IMR-90 (cell line): ENCODE measurements around the gene TENM3. TPM values are rescaled to one million over a fixed set of nuclear protein-coding genes. Genes with fewer than 3 reads are reported as not detected.

Source experiments
- ATAC-seq: fragments of 200-7000 bp; cut with Tn5 transposase; 2 replicates; pipeline ENCODE4 v1.9.1; 2020; ENCODE audit warnings: low read depth, mild to moderate bottlenecking, moderate library complexity
- BruUV-seq: library from RNA; stranded (reverse); fragments of 400-500 nt; replicated peaks from 2 replicates; lab custom pipeline; 2021; lab: Mats Ljungman, UMichigan
- CTCF ChIA-PET: fragments of 300-600 bp; formaldehyde crosslinking; extraction: SDS; loops from one replicate; lab custom pipeline; 2021; ENCODE audit warnings: antibody characterized with exemption; lab: Yijun Ruan, JAX
- POLR2A ChIA-PET: fragments of 300-600 bp; sonication (Branson Sonifier 250); formaldehyde crosslinking; loops from one replicate; lab custom pipeline; 2022; ENCODE audit warnings: antibody characterized with exemption; ENCODE audit not compliant: unreplicated experiment; lab: Charles Lee
- DNase-seq: peaks from one replicate; pipeline ENCODE4 v3.0.0; 2013
- H2AFZ ChIP-seq: replicated peaks from 2 replicates; pipeline ENCODE3; 2013; ENCODE audit warnings: low read length, mild to moderate bottlenecking; ENCODE audit not compliant: poor library complexity
- H2AK5ac ChIP-seq: 2 replicates; pipeline ENCODE4 v1.6.1; 2013; ENCODE audit warnings: low read depth, low read length, inconsistent platforms
- H2AK9ac ChIP-seq: replicated peaks from 2 replicates; pipeline ENCODE3; 2013; ENCODE audit warnings: mild to moderate bottlenecking, low read depth, low read length, moderate library complexity; ENCODE audit not compliant: poor library complexity
- H2BK120ac ChIP-seq: 2 replicates; pipeline ENCODE4 v1.6.1; 2013; ENCODE audit warnings: low read depth, low read length, inconsistent platforms
- H2BK15ac ChIP-seq: 3 replicates; pipeline ENCODE4 v1.6.1; 2013; ENCODE audit warnings: low read depth, low read length, inconsistent platforms
- H2BK20ac ChIP-seq: 2 replicates; pipeline ENCODE4 v1.6.1; 2013; ENCODE audit warnings: low read depth, mild to moderate bottlenecking, inconsistent platforms, low read length, moderate library complexity
- H2BK5ac ChIP-seq: 2 replicates; pipeline ENCODE4 v1.6.1; 2013; ENCODE audit warnings: mild to moderate bottlenecking, low read depth, low read length, inconsistent platforms; ENCODE audit not compliant: poor library complexity, severe bottlenecking
- H3K14ac ChIP-seq: replicated peaks from 2 replicates; pipeline ENCODE4 v1.6.1; 2013; ENCODE audit warnings: low read depth, low read length, inconsistent platforms
- H3K18ac ChIP-seq: 2 replicates; pipeline ENCODE4 v1.6.1; 2013; ENCODE audit warnings: low read depth, low read length, control low read depth
- H3K23ac ChIP-seq: 2 replicates; pipeline ENCODE4 v1.6.1; 2013; ENCODE audit warnings: low read depth, low read length, inconsistent platforms
- H3K27ac ChIP-seq: 2 replicates; pipeline ENCODE4 v1.5.1; 2013; ENCODE audit warnings: mild to moderate bottlenecking, control low read depth, low read length; ENCODE audit not compliant: insufficient read depth
- H3K27me3 ChIP-seq: 2 replicates; pipeline ENCODE4 v1.6.1; 2013; ENCODE audit warnings: low read length; ENCODE audit not compliant: control insufficient read depth, insufficient read depth
- H3K36me3 ChIP-seq: 2 replicates; pipeline ENCODE4 v1.6.1; 2013; ENCODE audit warnings: low read length, mixed read lengths; ENCODE audit not compliant: control insufficient read depth, insufficient read depth
- H3K4ac ChIP-seq: 2 replicates; pipeline ENCODE4 v1.6.1; 2013; ENCODE audit warnings: low read depth, low read length, inconsistent platforms
- H3K4me1 ChIP-seq: 2 replicates; pipeline ENCODE4 v1.6.1; 2013; ENCODE audit warnings: low read length, mixed read lengths; ENCODE audit not compliant: control insufficient read depth, insufficient read depth
- H3K4me2 ChIP-seq: 2 replicates; pipeline ENCODE4 v1.6.1; 2013; ENCODE audit warnings: low read depth, mild to moderate bottlenecking, control low read depth, low read length, moderate library complexity
- H3K4me3 ChIP-seq: 2 replicates; pipeline ENCODE4 v1.5.1; 2013; ENCODE audit warnings: low read depth, mild to moderate bottlenecking, control low read depth, low read length, moderate library complexity; ENCODE audit not compliant: insufficient read depth
- H3K56ac ChIP-seq: 2 replicates; pipeline ENCODE4 v1.6.1; 2013; ENCODE audit warnings: low read length, inconsistent platforms; ENCODE audit not compliant: insufficient read depth; ENCODE audit errors: extremely low read depth
- H3K79me1 ChIP-seq, 2 experiments: 2 replicates each; pipeline ENCODE4 v1.6.1; 2013; ENCODE audit warnings: low read length in 2 of 2, inconsistent platforms in 1 of 2, low read depth in 1 of 2
- H3K9ac ChIP-seq: 2 replicates; pipeline ENCODE4 v1.6.1; 2013; ENCODE audit warnings: low read depth, low read length, control low read depth
- H3K9me1 ChIP-seq: 2 replicates; pipeline ENCODE4 v1.6.1; 2013; ENCODE audit warnings: low read length, inconsistent platforms; ENCODE audit not compliant: insufficient read depth
- H3K9me3 ChIP-seq: 2 replicates; pipeline ENCODE4 v1.6.1; 2013; ENCODE audit warnings: low read length; ENCODE audit not compliant: control insufficient read depth, insufficient read depth
- H4K20me1 ChIP-seq: 2 replicates; pipeline ENCODE4 v1.6.1; 2013; ENCODE audit warnings: low read length, inconsistent platforms; ENCODE audit not compliant: insufficient read depth
- H4K5ac ChIP-seq: 2 replicates; pipeline ENCODE4 v1.6.1; 2013; ENCODE audit warnings: mild to moderate bottlenecking, low read depth, low read length, control low read depth
- H4K8ac ChIP-seq, 2 experiments: 2 replicates each; pipeline ENCODE4 v1.6.1; 2013; ENCODE audit warnings: low read depth in 2 of 2, low read length in 2 of 2, control low read depth in 1 of 2, inconsistent platforms in 1 of 2
- H4K91ac ChIP-seq: 2 replicates; pipeline ENCODE4 v1.6.1; 2013; ENCODE audit warnings: low read depth, low read length, inconsistent platforms; ENCODE audit not compliant: insufficient read depth
- FOS ChIP-seq: fragments of 150-350 bp; IDR thresholded peaks from 2 replicates; pipeline ENCODE4 v1.6.1; 2016; ENCODE audit warnings: low read depth, low read length
- WGBS, 2 experiments: methylation state at CpG; one replicate each; pipeline versions ENCODE4 v1.1.5 to v1.1.7; 2013; ENCODE audit warnings: missing lambda C conversion rate in 2 of 2; ENCODE audit not compliant: insufficient read length in 1 of 2; ENCODE audit errors: extremely low coverage in 2 of 2; 5-methylcytosine and 5-hydroxymethylcytosine counted together
- dilution Hi-C: fragments of 300-500 bp; cut with HindIII; formaldehyde crosslinking; loops from one replicate; pipeline ENCODE4 v1.14.3; 2018; ENCODE audit warnings: low sequenced_read_pairs; ENCODE audit not compliant: unreplicated experiment
- in situ Hi-C: fragments of 300-500 bp; cut with MboI; formaldehyde crosslinking; loops from 3 replicates; pipeline ENCODE4 v1.14.3; 2019; ENCODE audit warnings: low sequenced_read_pairs, inconsistent platforms, mixed read lengths
- intact Hi-C: fragments of 100-400 bp; cut with micrococcal nuclease; formaldehyde crosslinking; loops from 2 replicates; pipeline ENCODE4 v1.10.0; 2022
- polyA plus RNA-seq, 3 experiments: library from polyadenylated mRNA; depleted of rRNA; stranded (reverse); fragments of >200 nt; gene quantifications; 2 replicates each; pipeline ENCODE4 v1.2.3, GENCODE V29; 2012; ENCODE audit warnings: low replicate concordance in 1 of 3
- total RNA-seq: library from RNA; depleted of rRNA; stranded (reverse); fragments of >200 nt; gene quantifications from 2 replicates; pipeline ENCODE4 v1.2.3, GENCODE V29; 2012
- TF ChIP-seq, protein P1 (sequence below): fragments of 150-350 bp; IDR thresholded peaks from 2 replicates; pipeline ENCODE4 v1.6.1; 2016; ENCODE audit warnings: low read depth, mild to moderate bottlenecking, low read length, moderate library complexity, borderline replicate concordance
- TF ChIP-seq, protein P2 (sequence below): fragments of 150-350 bp; IDR thresholded peaks from 2 replicates; pipeline ENCODE4 v1.6.1; 2017; ENCODE audit warnings: mild to moderate bottlenecking, antibody characterized with exemption, low read length, low read depth

TENM3 gene
- total and polyA plus RNA-seq, 2 of the 4 experiments (the other 2 are of a cell fraction), result 29.9 to 173 TPM

DNA sequence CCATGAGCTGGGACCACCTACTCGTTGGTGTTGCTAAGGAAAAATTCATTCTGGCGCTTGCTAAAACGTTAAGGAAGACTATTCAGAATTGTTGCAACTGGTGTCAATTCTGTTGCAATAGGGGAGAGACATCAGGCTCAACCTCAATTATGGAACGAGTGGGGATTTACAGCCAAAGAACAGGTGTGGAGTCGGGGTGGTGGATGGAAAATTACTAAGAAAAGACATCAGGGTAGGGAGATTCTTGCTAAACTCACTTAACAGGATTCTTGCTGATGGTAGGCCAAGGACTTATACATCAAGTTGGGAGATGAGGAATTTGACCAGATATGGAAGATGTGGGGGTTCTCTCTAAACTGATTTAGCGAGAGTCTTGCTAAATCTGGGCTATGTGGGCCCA, 139.7 kb downstream of the TENM3 start:
- dilution Hi-C loops, result no loop called here
- H3K79me1 ChIP-seq, result no peaks in the 10 kb centered on the region
- CTCF ChIA-PET, result no interaction called here

More for the DNA sequence above, 139.7 kb downstream of the TENM3 start:
- no peak overlapping the region for H3K27ac ChIP-seq
- TF ChIP-seq, protein P1, sequence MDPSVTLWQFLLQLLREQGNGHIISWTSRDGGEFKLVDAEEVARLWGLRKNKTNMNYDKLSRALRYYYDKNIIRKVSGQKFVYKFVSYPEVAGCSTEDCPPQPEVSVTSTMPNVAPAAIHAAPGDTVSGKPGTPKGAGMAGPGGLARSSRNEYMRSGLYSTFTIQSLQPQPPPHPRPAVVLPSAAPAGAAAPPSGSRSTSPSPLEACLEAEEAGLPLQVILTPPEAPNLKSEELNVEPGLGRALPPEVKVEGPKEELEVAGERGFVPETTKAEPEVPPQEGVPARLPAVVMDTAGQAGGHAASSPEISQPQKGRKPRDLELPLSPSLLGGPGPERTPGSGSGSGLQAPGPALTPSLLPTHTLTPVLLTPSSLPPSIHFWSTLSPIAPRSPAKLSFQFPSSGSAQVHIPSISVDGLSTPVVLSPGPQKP, result no peak
- TF ChIP-seq FOS, result no peak
- TF ChIP-seq, protein P2, sequence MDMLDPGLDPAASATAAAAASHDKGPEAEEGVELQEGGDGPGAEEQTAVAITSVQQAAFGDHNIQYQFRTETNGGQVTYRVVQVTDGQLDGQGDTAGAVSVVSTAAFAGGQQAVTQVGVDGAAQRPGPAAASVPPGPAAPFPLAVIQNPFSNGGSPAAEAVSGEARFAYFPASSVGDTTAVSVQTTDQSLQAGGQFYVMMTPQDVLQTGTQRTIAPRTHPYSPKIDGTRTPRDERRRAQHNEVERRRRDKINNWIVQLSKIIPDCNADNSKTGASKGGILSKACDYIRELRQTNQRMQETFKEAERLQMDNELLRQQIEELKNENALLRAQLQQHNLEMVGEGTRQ, result no peak
- H3K14ac ChIP-seq, result no peak overlapping the region
- no peaks in the 10 kb centered on the region; the same call in 1 of the 2 replicates for H3K4me1 ChIP-seq
- whole genome bisulfite sequencing, 2 experiments, result no CpG with 5 or more reads among the region's 6 CpGs
- no peaks in the 10 kb centered on the region; the same call in 1 of the 2 replicates for H3K9me1 ChIP-seq
- H3K4ac ChIP-seq, result no peak overlapping the region
- H3K9me3 ChIP-seq, result no peaks in the 10 kb centered on the region
- no peak overlapping the region for H2AK9ac ChIP-seq
- no peak overlapping the region for H2BK15ac ChIP-seq
- no peak overlapping the region for H3K9ac ChIP-seq
- H3K18ac ChIP-seq, result no peak overlapping the region
- no peak overlapping the region for H3K4me2 ChIP-seq
- H2AK5ac ChIP-seq, result no peak overlapping the region
- DNase-seq, result no peak
- no peak overlapping the region for H2BK120ac ChIP-seq
- H2BK5ac ChIP-seq, result no peak overlapping the region
- H2BK20ac ChIP-seq, result no peak overlapping the region
- H3K56ac ChIP-seq, result no peak overlapping the region
- no peaks in the 10 kb centered on the region for H3K27me3 ChIP-seq
- H4K8ac ChIP-seq, result no peak overlapping the region
- no peaks in the 10 kb centered on the region for H4K20me1 ChIP-seq
- BruUV-seq, result no TSS peak
- H4K91ac ChIP-seq, result no peak overlapping the region
- no peak overlapping the region for H3K23ac ChIP-seq
- intact Hi-C loops (no loop called here), in situ Hi-C loops (no loop called here)
- H3K36me3 ChIP-seq, result no peaks in the 10 kb centered on the region
- H2AFZ ChIP-seq, result no peak overlapping the region
- POLR2A ChIA-PET, result no interaction called here
- ATAC-seq, result no peak
- H4K5ac ChIP-seq, result no peak overlapping the region
- no peak overlapping the region for H3K4me3 ChIP-seq
